GM19438 (cell line): Measurements from ENCODE around the gene MB21D2.

ENCODE experiments used
- ATAC-seq: cut with Tn5 transposase; IDR thresholded peaks from one replicate; pipeline ENCODE4 v1.9.1; 2021; ENCODE audit warnings: low read depth; ENCODE audit not compliant: unreplicated experiment

MB21D2 gene

GRCh38 chr3:192927016-192927415 is 9.4 kb upstream of the MB21D2 start:
- ATAC-seq, result no peak

GRCh38 chr3:192923731-192924130 is 6.1 kb upstream of the MB21D2 start:
- no peak for ATAC-seq

- ATAC-seq, result no peak
Measured at GRCh38 chr3:192921793-192922192, 4.1 kb upstream of the MB21D2 start.

- ATAC-seq, result no peak
Measured at GRCh38 chr3:192920411-192920810, 2.8 kb upstream of the MB21D2 start.

GRCh38 chr3:192919901-192920300 is 2.2 kb upstream of the MB21D2 start:
- no peak for ATAC-seq

GRCh38 chr3:192918275-192918588 is 576 bp upstream of the MB21D2 start:
- no peak for ATAC-seq

GRCh38 chr3:192917028-192917403 is 640 bp downstream of the MB21D2 start:
- no peak for ATAC-seq

GRCh38 chr3:192916371-192917027 is 1.2 kb downstream of the MB21D2 start:
- ATAC-seq, result no peak

GRCh38 chr3:192915722-192916121 is 1.9 kb downstream of the MB21D2 start:
- no peak for ATAC-seq

- ATAC-seq, result no peak
Measured at GRCh38 chr3:192915304-192915703, 2.4 kb downstream of the MB21D2 start.

- no peak for ATAC-seq
Measured at GRCh38 chr3:192914848-192915247, 2.8 kb downstream of the MB21D2 start.

GRCh38 chr3:192913540-192913939 is 4.1 kb downstream of the MB21D2 start:
- no peak for ATAC-seq

- ATAC-seq, result no peak
Measured at GRCh38 chr3:192911293-192911692, 6.4 kb downstream of the MB21D2 start.

- ATAC-seq, result no peak
Measured at GRCh38 chr3:192907784-192908183, 9.9 kb downstream of the MB21D2 start.

GRCh38 chr3:192906940-192907339 is 10.7 kb downstream of the MB21D2 start:
- no peak for ATAC-seq

GRCh38 chr3:192905980-192906678 is 11.5 kb downstream of the MB21D2 start:
- ATAC-seq, result no peak

GRCh38 chr3:192904632-192905289 is 12.9 kb downstream of the MB21D2 start:
- ATAC-seq, result no peak

- no peak for ATAC-seq
Measured at GRCh38 chr3:192902549-192902948, 15.1 kb downstream of the MB21D2 start.

- no peak for ATAC-seq
Measured at GRCh38 chr3:192901435-192901834, 16.2 kb downstream of the MB21D2 start.

- ATAC-seq, result no peak
Measured at GRCh38 chr3:192899540-192899982, 18.1 kb downstream of the MB21D2 start.

- ATAC-seq, result no peak
Measured at GRCh38 chr3:192897005-192897404, 20.7 kb downstream of the MB21D2 start.

- no peak for ATAC-seq
Measured at GRCh38 chr3:192896208-192896607, 21.4 kb downstream of the MB21D2 start.
